ENCODE measurements around the gene OR2D3.

- no peak for TF ChIP-seq POLR2A (IDR thresholded peaks at IDR 0.05)
- no peak for TF ChIP-seq CTCF (IDR thresholded peaks at IDR 0.05)
These were observed 38.1 kb upstream of the OR2D3 start for GRCh38 chr11:6882751-6883150.

All from vagina (tissue), 2 donors.